HG03108 (cell line): ENCODE results near the gene PLEKHF1.
A peak's percentile ranks its signal among the peaks of the same experiment; 100 is the strongest.

ENCODE experiments used
- ATAC-seq: cut with Tn5 transposase; IDR thresholded peaks from one replicate; pipeline ENCODE4 v1.9.1; 2021; ENCODE audit warnings: moderate library complexity; ENCODE audit not compliant: unreplicated experiment

PLEKHF1 gene

GRCh38 chr19:29677001-29677817 is 11.9 kb downstream of the PLEKHF1 start:
- ATAC-seq: no peak

- ATAC-seq: no peak
Measured at GRCh38 chr19:29678484-29679106, 13.3 kb downstream of the PLEKHF1 start.

- ATAC-seq: no peak
Measured at GRCh38 chr19:29679598-29680210, 14.4 kb downstream of the PLEKHF1 start.

GRCh38 chr19:29680447-29680846 is 15.2 kb downstream of the PLEKHF1 start:
- ATAC-seq: peak; percentile 73

GRCh38 chr19:29680937-29681336 is 15.7 kb downstream of the PLEKHF1 start:
- ATAC-seq: no peak

GRCh38 chr19:29681422-29682235 is 16.4 kb downstream of the PLEKHF1 start:
- no peak for ATAC-seq

GRCh38 chr19:29682236-29682895 is 17.1 kb downstream of the PLEKHF1 start:
- ATAC-seq: no peak

- ATAC-seq: no peak
Measured at GRCh38 chr19:29683009-29683408, 17.7 kb downstream of the PLEKHF1 start.

- ATAC-seq: no peak
Measured at GRCh38 chr19:29685326-29685725, 20.1 kb downstream of the PLEKHF1 start.

GRCh38 chr19:29686285-29686805 is 21.1 kb downstream of the PLEKHF1 start:
- ATAC-seq: no peak

GRCh38 chr19:29687244-29687896 is 22.1 kb downstream of the PLEKHF1 start:
- no peak for ATAC-seq

GRCh38 chr19:29687897-29688728 is 22.9 kb downstream of the PLEKHF1 start:
- ATAC-seq: no peak

GRCh38 chr19:29690842-29691241 is 25.6 kb downstream of the PLEKHF1 start:
- ATAC-seq: no peak

GRCh38 chr19:29694161-29694560 is 28.9 kb downstream of the PLEKHF1 start:
- no peak for ATAC-seq

GRCh38 chr19:29694669-29695627 is 29.7 kb downstream of the PLEKHF1 start:
- peak; percentile 93 for ATAC-seq

- no peak for ATAC-seq
Measured at GRCh38 chr19:29695765-29696564, 30.7 kb downstream of the PLEKHF1 start.

GRCh38 chr19:29696565-29696846 is 31.2 kb downstream of the PLEKHF1 start:
- ATAC-seq: no peak
